C4-2B (cell line): ENCODE data around the gene CCR6.

Experiments used
- H3K27ac ChIP-seq: fragments of 450-650 bp; 2 replicates; pipeline ENCODE4 v1.5.1; 2017
- CTCF ChIP-seq: fragments of 450-650 bp; conservative IDR thresholded peaks from 2 replicates; pipeline ENCODE4 v1.5.1; 2017; ENCODE audit warnings: mild to moderate bottlenecking
- ZFX ChIP-seq: fragments of 450-650 bp; IDR thresholded peaks from 2 replicates; pipeline ENCODE4 v1.6.1; 2017

The CCR6 gene

GRCh38 chr6:167127785-167128531, 5.1 kb downstream of the CCR6 start:
- TF ChIP-seq ZFX, result no peak
- no peak for TF ChIP-seq CTCF
- H3K27ac ChIP-seq, result no peak overlapping the region

- H3K27ac ChIP-seq, result no peak overlapping the region
- TF ChIP-seq ZFX, result no peak
- TF ChIP-seq CTCF, result no peak
Observed at GRCh38 chr6:167129159-167129558, 6.3 kb downstream of the CCR6 start.

GRCh38 chr6:167129562-167129961, 6.7 kb downstream of the CCR6 start:
- TF ChIP-seq ZFX, result no peak
- no peak for TF ChIP-seq CTCF
- H3K27ac ChIP-seq, result no peak overlapping the region

DNA sequence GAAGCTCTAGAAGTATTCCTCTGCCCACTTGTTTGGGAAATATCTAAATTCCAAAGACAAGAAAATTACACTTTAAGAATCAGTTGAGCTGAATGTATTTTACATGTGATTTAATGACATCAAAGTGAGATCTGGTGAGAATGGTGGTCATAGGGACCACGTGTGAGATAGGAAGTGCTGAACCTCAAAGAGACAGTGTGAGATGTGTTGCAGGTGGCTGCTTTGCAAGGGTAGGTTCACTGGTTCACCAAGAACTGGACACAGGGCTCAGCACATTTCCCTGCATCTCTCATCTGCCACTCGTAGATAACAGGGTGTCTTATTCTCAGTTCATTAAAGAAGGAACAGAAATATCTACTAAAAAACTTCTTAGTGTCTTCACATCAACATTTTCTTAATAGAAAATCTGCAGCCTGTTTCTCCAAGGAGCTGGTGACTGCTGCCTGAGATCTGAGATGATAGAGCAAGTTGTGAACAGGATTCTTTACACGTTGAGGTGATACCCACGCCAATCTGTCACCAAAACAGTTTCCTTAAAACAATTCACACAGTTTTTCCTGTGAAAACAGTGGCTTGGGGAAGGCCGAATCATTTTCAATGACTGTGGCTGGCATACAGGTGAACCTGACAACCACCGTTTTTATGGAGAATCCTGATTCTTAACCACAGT, 7.2 kb downstream of the CCR6 start:
- TF ChIP-seq CTCF (no peak), ZFX (no peak)
- H3K27ac ChIP-seq, result no peak overlapping the region

DNA sequence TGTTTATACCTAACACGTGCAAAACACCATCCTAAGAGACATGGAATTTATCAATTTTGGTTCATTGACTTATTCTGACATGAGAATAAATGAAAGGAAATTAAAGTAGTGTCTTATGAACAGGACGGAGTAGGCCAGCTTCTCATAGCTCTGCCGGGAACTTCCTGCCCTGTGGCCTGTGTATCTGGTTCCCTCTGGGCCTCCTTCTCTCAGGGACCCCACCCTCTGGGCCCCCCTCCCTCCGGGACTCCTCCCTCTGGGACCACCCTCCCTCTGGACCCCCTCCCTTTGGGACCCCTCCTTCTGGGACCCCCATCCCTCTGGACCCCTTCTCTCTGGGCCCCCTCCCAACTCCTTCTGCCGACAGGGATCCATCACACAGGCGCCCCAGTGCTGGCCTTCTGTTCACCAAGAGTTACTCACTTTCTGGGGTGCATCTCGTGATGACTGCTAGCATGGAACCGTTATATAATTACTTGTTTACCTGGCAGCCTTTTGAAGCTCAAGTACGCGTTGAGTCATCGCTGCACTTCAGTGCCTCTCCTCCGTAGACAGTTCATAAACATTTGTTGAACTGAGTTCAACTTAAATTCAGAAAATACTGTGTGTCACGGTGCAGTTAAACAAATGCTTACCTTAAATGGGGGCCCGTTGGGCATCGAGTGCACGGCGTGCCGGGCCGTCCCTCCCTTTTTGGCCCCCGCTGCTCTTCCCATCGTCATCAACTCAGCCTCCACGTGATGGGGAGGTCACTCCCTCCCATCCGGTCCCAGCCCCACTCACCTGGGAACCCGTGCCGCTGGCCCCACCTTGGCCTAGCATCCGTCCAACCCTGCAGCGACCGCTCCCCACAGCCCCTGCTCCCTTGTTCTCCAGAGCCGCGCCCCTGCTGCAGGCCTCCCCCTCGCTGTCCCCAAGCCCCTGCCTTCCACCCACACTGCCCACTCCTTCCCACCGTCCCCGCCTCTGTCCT, 8.1 kb downstream of the CCR6 start:
- no peak for TF ChIP-seq CTCF
- no peak for TF ChIP-seq ZFX
- H3K27ac ChIP-seq, result no peak overlapping the region

DNA sequence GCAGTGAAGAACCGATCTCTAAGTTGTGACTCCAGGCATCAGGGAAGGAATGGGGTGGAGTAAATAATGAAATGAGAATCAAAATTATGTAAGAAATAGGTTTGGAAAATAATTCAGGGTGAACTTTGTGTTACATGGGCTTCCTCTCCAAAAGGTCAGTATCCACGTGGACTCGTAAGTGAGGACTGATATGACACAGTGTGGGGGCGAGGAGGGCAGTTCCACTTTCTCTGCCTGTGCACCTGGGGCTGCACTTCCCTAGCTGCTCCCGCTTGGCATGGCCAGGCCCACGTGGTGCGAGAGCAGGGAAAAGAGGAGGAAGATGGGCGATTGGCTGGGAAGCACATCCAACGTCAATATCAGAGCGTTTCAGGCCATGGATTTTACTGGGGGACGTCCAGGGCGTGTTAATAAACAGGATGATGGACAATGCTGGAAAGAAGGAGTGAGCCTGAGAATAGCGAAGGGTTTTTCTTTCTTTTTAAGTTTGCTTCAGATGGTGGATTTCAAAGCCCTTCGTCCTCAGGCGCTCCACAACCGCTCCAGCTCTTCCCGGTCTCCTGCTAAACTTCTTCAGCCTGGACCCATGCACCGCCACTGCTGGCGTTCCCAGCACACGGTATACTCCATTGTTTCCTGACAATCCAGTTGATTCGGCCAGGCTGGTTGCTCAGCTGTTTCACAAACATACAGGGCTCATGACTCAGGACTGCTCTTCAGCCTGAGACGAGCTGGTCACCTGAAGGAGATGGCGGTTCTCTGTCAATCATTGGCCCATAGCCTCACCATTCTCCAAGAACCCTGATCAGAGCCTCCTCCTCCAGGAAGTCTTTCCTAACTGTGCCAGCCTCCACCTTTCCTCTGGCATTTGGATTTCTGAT, 11.8 kb downstream of the CCR6 start:
- TF ChIP-seq CTCF, result no peak
- no peak for TF ChIP-seq ZFX
- H3K27ac ChIP-seq, result no peak overlapping the region
